DOHH2 (cell line): ENCODE results near the gene ACHE.

Experiments used
- EZH2phosphoT487 ChIP-seq: fragments of 200-600 bp; sonication (generic); IDR thresholded peaks from 2 replicates; pipeline ENCODE4 v1.6.1; 2017; ENCODE audit warnings: borderline replicate concordance, mild to moderate bottlenecking, antibody characterized with exemption, low read length, moderate library complexity, mixed read lengths
- TF ChIP-seq, protein P1 (sequence below): fragments of 200-600 bp; sonication (generic); IDR thresholded peaks from one replicate; pipeline ENCODE4 v1.5.1; 2014; ENCODE audit warnings: antibody characterized with exemption, mild to moderate bottlenecking, low read depth, low read length; ENCODE audit not compliant: poor library complexity, severe bottlenecking

DNA sequence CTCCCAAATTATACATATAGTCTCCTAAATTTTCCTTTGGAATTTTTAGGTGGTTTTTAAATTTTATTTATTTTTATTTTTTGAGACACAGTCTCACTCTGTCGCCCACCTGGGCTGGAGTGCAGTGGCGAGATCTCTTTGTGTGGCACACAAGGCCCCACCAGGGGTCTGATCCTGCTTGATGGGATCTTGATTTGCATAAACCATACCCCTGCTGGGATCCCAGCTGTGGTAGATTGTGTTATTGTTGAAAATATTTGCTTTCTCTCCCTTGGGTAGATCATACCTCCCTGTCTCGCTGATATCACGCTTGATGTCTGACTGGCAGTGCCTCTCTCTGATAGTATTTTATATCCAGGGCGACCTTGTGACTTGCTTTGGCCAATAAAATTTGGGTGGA, 48.0 kb upstream of the ACHE start:
- TF ChIP-seq, protein P1, sequence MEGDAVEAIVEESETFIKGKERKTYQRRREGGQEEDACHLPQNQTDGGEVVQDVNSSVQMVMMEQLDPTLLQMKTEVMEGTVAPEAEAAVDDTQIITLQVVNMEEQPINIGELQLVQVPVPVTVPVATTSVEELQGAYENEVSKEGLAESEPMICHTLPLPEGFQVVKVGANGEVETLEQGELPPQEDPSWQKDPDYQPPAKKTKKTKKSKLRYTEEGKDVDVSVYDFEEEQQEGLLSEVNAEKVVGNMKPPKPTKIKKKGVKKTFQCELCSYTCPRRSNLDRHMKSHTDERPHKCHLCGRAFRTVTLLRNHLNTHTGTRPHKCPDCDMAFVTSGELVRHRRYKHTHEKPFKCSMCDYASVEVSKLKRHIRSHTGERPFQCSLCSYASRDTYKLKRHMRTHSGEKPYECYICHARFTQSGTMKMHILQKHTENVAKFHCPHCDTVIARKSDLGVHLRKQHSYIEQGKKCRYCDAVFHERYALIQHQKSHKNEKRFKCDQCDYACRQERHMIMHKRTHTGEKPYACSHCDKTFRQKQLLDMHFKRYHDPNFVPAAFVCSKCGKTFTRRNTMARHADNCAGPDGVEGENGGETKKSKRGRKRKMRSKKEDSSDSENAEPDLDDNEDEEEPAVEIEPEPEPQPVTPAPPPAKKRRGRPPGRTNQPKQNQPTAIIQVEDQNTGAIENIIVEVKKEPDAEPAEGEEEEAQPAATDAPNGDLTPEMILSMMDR, result no peak
- no peak for TF ChIP-seq EZH2phosphoT487
